Right renal pelvis (tissue), 4 donors: ENCODE data around the gene NCKAP5. TPM values are rescaled to one million over a fixed set of nuclear protein-coding genes. Genes with fewer than 3 reads are reported as not detected.
"Not testable (repeated sequence)": the region's sequence is repeated elsewhere in the genome, so short reads cannot be mapped to it uniquely, and the experiment has no call there.

ENCODE experiments used
- DNase-seq, 4 donors: peaks; one replicate each; pipeline ENCODE4 v3.0.0-alpha.2; 2013; ENCODE audit warnings: low read depth in 4 of 4, low spot score in 3 of 4, missing footprints in 1 of 4
- polyA plus RNA-seq, 4 donors: library from polyadenylated mRNA; unstranded; fragments of 120-200 nt; gene quantifications; one replicate each; pipeline ENCODE4 v1.2.1, GENCODE V29; 2013; ENCODE audit not compliant: insufficient read length in 4 of 4

The NCKAP5 gene
- polyA plus RNA-seq, 4 donors: 7.2 to 10.1 (median 7.8) TPM

GRCh38 chr2:132876745-132877391 lies 691.4 kb downstream of the NCKAP5 start:
- DNase-seq: no peak

GRCh38 chr2:132875193-132875592 lies 693.1 kb downstream of the NCKAP5 start:
- no peak for DNase-seq

GRCh38 chr2:132873738-132874137 lies 694.5 kb downstream of the NCKAP5 start:
- no peak for DNase-seq

- no peak for DNase-seq
Measured at GRCh38 chr2:132871831-132872230, 696.4 kb downstream of the NCKAP5 start.

- DNase-seq: no peak
Measured at GRCh38 chr2:132863961-132864360, 704.3 kb downstream of the NCKAP5 start.

GRCh38 chr2:132860220-132860619 lies 708.0 kb downstream of the NCKAP5 start:
- DNase-seq: no peak

GRCh38 chr2:132859590-132859989 lies 708.7 kb downstream of the NCKAP5 start:
- no peak for DNase-seq

- DNase-seq: no peak
Measured at GRCh38 chr2:132857319-132857718, 710.9 kb downstream of the NCKAP5 start.

- DNase-seq: no peak
Measured at GRCh38 chr2:132850688-132851087, 717.6 kb downstream of the NCKAP5 start.

- no peak for DNase-seq
Measured at GRCh38 chr2:132849118-132849517, 719.1 kb downstream of the NCKAP5 start.

- DNase-seq: no peak
Measured at GRCh38 chr2:132845339-132845738, 722.9 kb downstream of the NCKAP5 start.

- no peak for DNase-seq
Measured at GRCh38 chr2:132844585-132844984, 723.7 kb downstream of the NCKAP5 start.

- DNase-seq: no peak
Measured at GRCh38 chr2:132837769-132838168, 730.5 kb downstream of the NCKAP5 start.

- DNase-seq: no peak
Measured at GRCh38 chr2:132830321-132830827, 737.9 kb downstream of the NCKAP5 start.

GRCh38 chr2:132825601-132826000 lies 742.7 kb downstream of the NCKAP5 start:
- no peak for DNase-seq

GRCh38 chr2:132824716-132825115 lies 743.5 kb downstream of the NCKAP5 start:
- DNase-seq: no peak

GRCh38 chr2:132816234-132816633 lies 752.0 kb downstream of the NCKAP5 start:
- no peak for DNase-seq

- DNase-seq: no peak
Measured at GRCh38 chr2:132815516-132815915, 752.7 kb downstream of the NCKAP5 start.

- no peak for DNase-seq
Measured at GRCh38 chr2:132814651-132815050, 753.6 kb downstream of the NCKAP5 start.

GRCh38 chr2:132813422-132813821 lies 754.8 kb downstream of the NCKAP5 start:
- no peak for DNase-seq

- DNase-seq: no peak
Measured at GRCh38 chr2:132811148-132811915, 756.9 kb downstream of the NCKAP5 start.

GRCh38 chr2:132809962-132810361 lies 758.3 kb downstream of the NCKAP5 start:
- DNase-seq: not testable (repeated sequence)
